Raji (cell line): Measurements from ENCODE around the gene THRB.

Experiments used
- POLR2A ChIP-seq: IDR thresholded peaks from 2 replicates; pipeline ENCODE4 v1.6.1; 2011; ENCODE audit warnings: low read depth, low read length, control low read depth; ENCODE audit not compliant: insufficient read depth

Gene THRB

GRCh38 chr3:24367664-24368264 is 126.9 kb downstream of the THRB start:
- TF ChIP-seq POLR2A, result no peak

DNA sequence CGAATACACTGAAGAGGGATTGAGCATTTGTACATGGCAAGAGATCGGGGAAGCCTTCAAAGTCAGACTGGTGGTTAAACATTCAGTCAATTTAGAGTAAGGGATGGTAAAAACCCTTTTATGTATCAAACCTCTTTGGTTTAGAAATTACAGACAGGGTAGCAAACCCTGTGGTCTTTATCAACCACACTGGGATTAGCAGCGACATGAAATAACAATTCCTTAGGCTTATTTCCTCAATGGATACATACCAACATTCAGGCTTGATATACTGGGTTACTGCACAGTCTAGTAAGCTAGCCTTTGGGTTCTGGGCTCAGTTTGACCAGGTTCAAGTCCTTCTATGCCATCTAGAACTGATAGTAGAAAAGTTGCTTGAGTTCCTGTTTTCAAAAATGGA is 127.4 kb downstream of the THRB start:
- TF ChIP-seq POLR2A, result no peak

- no peak for TF ChIP-seq POLR2A
Measured at GRCh38 chr3:24365168-24365567, 129.5 kb downstream of the THRB start.

GRCh38 chr3:24364359-24364758 is 130.3 kb downstream of the THRB start:
- no peak for TF ChIP-seq POLR2A

DNA sequence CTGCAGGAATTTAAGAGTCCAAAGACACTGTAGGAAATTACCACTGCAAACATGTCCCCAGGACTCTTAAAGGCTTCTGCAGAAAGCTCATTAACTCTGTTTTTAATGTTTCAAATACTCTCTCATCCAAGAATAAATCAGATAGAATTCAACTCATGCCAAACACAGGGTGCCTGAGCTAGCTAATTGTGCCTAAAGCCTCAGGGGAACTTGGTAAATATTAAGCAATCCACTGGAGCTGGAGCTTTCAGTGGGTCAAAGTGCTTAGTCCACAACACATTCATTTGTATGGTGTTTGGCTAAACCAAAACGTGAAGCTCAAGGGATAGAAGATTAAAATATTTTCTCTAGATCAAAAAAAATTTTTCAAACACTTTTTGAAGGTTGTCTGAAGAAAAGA is 131.4 kb downstream of the THRB start:
- no peak for TF ChIP-seq POLR2A

GRCh38 chr3:24361623-24362022 is 133.0 kb downstream of the THRB start:
- TF ChIP-seq POLR2A, result no peak

DNA sequence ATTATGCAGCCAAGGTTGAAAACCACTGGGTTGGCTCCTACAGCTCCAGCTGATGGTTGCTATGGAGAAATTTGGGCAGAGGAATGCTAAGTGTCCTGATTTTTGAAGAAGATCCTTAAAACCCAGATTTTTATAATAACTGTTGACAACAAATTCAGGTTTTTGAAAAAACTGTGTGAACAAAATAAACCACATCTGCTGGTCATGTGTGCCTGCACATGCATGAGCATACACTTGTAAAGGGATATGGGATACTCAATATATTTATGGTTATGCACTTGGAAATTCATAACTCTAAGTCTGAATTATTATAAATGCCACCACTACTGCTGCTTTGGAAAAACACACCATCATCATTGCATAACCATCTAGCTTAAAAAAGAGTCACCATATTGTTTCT is 133.7 kb downstream of the THRB start:
- TF ChIP-seq POLR2A, result no peak

- no peak for TF ChIP-seq POLR2A
Measured at GRCh38 chr3:24359645-24360462, 134.8 kb downstream of the THRB start.

DNA sequence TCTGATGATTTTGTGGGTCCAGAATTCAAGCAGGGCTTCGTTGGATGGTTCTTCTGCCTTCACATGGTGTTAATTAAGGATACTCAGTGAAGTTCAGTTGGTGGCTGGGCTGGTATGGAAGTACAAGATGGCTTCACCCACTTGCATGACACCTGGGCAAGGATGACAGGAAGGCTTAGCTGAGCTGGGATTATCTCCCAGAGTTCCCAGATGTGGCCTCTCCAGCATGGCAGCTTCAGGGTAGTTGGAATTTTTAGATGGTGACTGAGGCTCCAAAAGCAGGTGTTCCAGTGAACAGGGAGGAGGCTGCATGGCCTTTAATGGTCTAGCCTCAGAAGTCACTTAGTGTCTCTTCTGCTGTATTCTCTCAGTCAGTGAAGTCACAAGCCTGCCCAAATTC is 135.5 kb downstream of the THRB start:
- no peak for TF ChIP-seq POLR2A

DNA sequence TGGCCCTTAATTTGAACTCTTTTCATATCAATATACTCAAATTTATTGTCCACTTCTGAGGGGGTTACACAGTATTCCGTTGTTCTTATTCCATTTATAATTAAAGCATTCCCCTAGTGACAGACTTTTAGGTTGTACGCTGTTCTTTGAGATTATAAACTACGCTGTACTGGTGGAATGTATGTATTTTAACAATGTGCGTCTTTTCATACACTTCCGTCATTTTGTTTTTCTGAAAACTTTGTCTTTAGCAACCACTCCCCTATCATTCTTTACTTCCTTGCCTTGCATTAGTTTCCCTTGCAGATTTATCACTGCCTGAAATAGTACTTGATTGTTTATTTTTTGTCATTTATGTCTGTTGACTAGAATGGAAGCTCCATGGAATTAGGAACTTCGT is 137.0 kb downstream of the THRB start:
- no peak for TF ChIP-seq POLR2A

DNA sequence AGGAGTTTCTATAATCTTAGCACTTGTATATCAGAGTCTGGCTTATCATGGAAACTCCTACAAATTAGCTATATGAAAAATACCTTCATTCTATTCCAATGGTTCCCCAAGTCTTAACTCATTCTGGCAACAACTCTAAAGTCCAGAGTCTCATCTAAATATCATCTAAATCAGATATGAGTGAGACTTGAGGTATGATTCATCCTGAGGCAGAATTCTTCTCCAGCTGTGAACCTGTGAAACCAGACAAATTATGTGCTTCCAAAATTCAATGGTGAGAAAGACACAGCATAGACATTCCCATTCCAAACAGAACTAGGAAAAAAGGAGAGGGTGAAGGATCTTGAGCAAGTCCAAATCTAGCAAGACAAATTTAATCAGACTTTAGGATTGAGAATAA is 138.8 kb downstream of the THRB start:
- TF ChIP-seq POLR2A, result no peak

DNA sequence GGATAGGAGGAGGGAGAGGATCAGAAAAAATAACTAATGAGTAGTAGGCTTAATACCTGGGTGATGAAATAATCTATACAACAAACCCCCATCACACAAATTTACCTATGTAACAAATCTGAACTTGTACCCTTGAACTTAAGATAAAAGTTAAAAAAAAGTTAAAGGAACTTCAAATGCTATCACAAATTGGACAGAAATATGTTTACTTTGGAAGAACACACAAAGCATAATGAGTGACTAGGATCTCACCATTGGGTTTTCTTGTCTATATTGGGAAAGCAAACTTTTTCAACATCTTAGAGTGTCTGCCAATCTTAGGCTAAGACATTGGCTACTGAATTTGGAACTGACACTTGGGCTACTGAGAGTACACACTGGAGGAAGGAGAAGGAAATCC is 140.4 kb downstream of the THRB start:
- TF ChIP-seq POLR2A, result no peak

DNA sequence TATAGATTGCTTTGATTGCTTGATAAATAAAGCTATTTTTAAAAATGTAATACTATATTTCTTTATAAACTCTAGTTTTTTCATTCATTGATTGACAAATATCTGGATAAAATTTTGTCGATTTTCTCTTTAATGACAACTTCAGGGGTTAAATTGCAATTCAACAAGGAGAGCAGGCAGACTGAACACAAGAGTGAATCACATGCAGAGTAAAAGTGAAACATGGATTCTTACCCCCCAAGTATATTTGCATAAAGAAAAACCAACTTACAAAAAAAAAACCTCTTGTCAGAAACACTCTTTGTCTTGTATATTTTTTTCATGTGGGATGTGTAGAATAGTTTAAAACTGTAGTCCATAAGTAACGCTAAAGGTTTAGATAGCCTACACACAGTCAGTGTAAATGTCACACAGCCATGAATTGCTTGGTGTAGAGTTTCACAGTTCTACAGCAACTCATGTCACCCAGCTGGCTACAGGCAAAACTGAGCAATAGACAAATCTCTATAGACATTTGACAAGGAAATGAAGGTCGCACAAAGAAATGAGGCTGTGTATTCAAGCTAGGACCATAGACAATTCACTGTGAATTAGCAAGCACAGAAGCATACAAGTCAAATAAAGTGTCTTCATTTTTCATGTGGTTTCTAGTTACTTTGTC is 141.6 kb downstream of the THRB start:
- no peak for TF ChIP-seq POLR2A

- TF ChIP-seq POLR2A, result no peak
Measured at GRCh38 chr3:24351779-24352469, 142.7 kb downstream of the THRB start.

DNA sequence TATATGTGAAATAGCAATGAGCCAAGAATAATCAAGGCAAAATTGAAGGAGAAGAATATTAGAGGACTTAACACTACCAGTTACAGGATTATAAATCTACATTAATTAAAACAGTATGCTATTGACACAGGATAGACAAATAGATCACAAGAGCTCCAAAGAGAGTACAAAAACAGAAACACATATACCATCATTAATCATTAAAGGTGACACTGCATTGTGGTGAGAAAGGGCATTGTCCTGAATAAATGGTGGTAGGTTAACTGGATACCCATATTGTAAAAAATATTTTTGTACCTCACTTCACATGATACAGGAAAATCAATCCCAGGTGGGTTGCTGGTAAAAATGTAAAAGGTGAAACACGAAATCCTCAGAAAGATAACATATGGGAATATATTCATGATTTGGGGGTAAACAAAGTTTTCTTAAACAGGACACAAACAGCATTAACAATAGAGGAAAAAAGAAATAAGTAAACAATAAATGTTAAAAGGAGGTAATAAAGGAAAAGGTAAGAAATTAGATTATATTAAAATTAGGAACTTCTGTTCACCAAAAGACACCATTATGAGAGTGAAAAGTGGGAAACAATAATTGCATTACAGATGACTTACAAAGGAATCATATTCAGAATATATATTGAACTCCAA is 145.2 kb downstream of the THRB start:
- TF ChIP-seq POLR2A, result no peak

GRCh38 chr3:24348348-24348747 is 146.3 kb downstream of the THRB start:
- TF ChIP-seq POLR2A, result no peak
